ENCODE measurements around the gene FTO.

Gene FTO

GRCh38 chr16:53673189-53673588, 30.8 kb upstream of the FTO start:
- H2AFZ ChIP-seq (ENCODE audit: low read length) = no peak overlapping the region
- H3K4me3 ChIP-seq (ENCODE audit: low read length) = no peak overlapping the region
- no peaks in the 10 kb centered on the region for H3K4me1 ChIP-seq (ENCODE audit: low read length)
- H3F3A ChIP-seq (ENCODE audit: insufficient read depth, low read length) = no peaks in the 10 kb centered on the region
- no peaks in the 10 kb centered on the region for H3K9me2 ChIP-seq (replicated peaks; ENCODE audit: insufficient read depth, low read length)
- H3K36me3 ChIP-seq (replicated peaks; ENCODE audit: insufficient read depth, low read length) = no peaks in the 10 kb centered on the region
- H3K79me2 ChIP-seq (ENCODE audit: low read length) = no peaks in the 10 kb centered on the region
- no peak overlapping the region for H3K9ac ChIP-seq (ENCODE audit: low read length)
- DNase-seq = no peak
- H3K4me2 ChIP-seq (ENCODE audit: low read depth, low read length) = no peak overlapping the region
- no peaks in the 10 kb centered on the region for H3K27me3 ChIP-seq (replicated peaks; ENCODE audit: insufficient read depth, low read length)
- no peak for TF ChIP-seq CTCF (IDR thresholded peaks at IDR 0.05; ENCODE audit: low read length)
- no peak for TF ChIP-seq EZH2phosphoT487 (IDR thresholded peaks at IDR 0.05; ENCODE audit: low read length)
- no peak for TF ChIP-seq EZH2 (optimal IDR thresholded peaks at IDR 0.05; ENCODE audit: low read depth, low read length)
- no peaks in the 10 kb centered on the region for H4K20me1 ChIP-seq (ENCODE audit: insufficient read depth, low read length)
- no peak overlapping the region for H3K27ac ChIP-seq (ENCODE audit: low read length)
- no peaks in the 10 kb centered on the region for H3K9me3 ChIP-seq (replicated peaks; ENCODE audit: insufficient read depth, low read length)

GRCh38 chr16:53678155-53678554, 25.8 kb upstream of the FTO start:
- no peak overlapping the region for H3K9ac ChIP-seq (ENCODE audit: low read length)
- no peak overlapping the region for H3K27ac ChIP-seq (ENCODE audit: low read length)
- H2AFZ ChIP-seq (ENCODE audit: low read length) = no peak overlapping the region
- no peak for DNase-seq
- H3K4me3 ChIP-seq (ENCODE audit: low read length) = no peak overlapping the region
- H3K36me3 ChIP-seq (replicated peaks; ENCODE audit: insufficient read depth, low read length) = no peaks in the 10 kb centered on the region
- H3F3A ChIP-seq (ENCODE audit: insufficient read depth, low read length) = no peaks in the 10 kb centered on the region
- no peaks in the 10 kb centered on the region for H3K9me2 ChIP-seq (replicated peaks; ENCODE audit: insufficient read depth, low read length)
- H3K4me2 ChIP-seq (ENCODE audit: low read depth, low read length) = no peak overlapping the region
- H3K79me2 ChIP-seq (ENCODE audit: low read length) = no peaks in the 10 kb centered on the region
- no peaks in the 10 kb centered on the region for H3K9me3 ChIP-seq (replicated peaks; ENCODE audit: insufficient read depth, low read length)
- H4K20me1 ChIP-seq (ENCODE audit: insufficient read depth, low read length) = no peaks in the 10 kb centered on the region
- no peaks in the 10 kb centered on the region for H3K4me1 ChIP-seq (ENCODE audit: low read length)
- H3K27me3 ChIP-seq (replicated peaks; ENCODE audit: insufficient read depth, low read length) = no peaks in the 10 kb centered on the region
- TF ChIP-seq CTCF (IDR thresholded peaks at IDR 0.05; ENCODE audit: low read length) (no peak), EZH2 (optimal IDR thresholded peaks at IDR 0.05; ENCODE audit: low read depth, low read length) (no peak), EZH2phosphoT487 (IDR thresholded peaks at IDR 0.05; ENCODE audit: low read length) (no peak)

- no peaks in the 10 kb centered on the region for H3K79me2 ChIP-seq (ENCODE audit: low read length)
- H3K9me3 ChIP-seq (replicated peaks; ENCODE audit: insufficient read depth, low read length) = no peaks in the 10 kb centered on the region
- no peaks in the 10 kb centered on the region for H3F3A ChIP-seq (ENCODE audit: insufficient read depth, low read length)
- H3K9me2 ChIP-seq (replicated peaks; ENCODE audit: insufficient read depth, low read length) = no peaks in the 10 kb centered on the region
- no peak for DNase-seq
- H3K27ac ChIP-seq (ENCODE audit: low read length) = no peak overlapping the region
- no peak overlapping the region for H2AFZ ChIP-seq (ENCODE audit: low read length)
- H4K20me1 ChIP-seq (ENCODE audit: insufficient read depth, low read length) = no peaks in the 10 kb centered on the region
- no peak overlapping the region for H3K4me2 ChIP-seq (ENCODE audit: low read depth, low read length)
- no peak overlapping the region for H3K4me3 ChIP-seq (ENCODE audit: low read length)
- no peaks in the 10 kb centered on the region for H3K27me3 ChIP-seq (replicated peaks; ENCODE audit: insufficient read depth, low read length)
- no peak for TF ChIP-seq EZH2 (optimal IDR thresholded peaks at IDR 0.05; ENCODE audit: low read depth, low read length)
- TF ChIP-seq CTCF (IDR thresholded peaks at IDR 0.05; ENCODE audit: low read length) = no peak
- no peak for TF ChIP-seq EZH2phosphoT487 (IDR thresholded peaks at IDR 0.05; ENCODE audit: low read length)
- H3K4me1 ChIP-seq (ENCODE audit: low read length) = no peaks in the 10 kb centered on the region
- no peaks in the 10 kb centered on the region for H3K36me3 ChIP-seq (replicated peaks; ENCODE audit: insufficient read depth, low read length)
- no peak overlapping the region for H3K9ac ChIP-seq (ENCODE audit: low read length)
Observed at GRCh38 chr16:53678756-53679343, 25.1 kb upstream of the FTO start.
